ENCODE data around the gene MMP23B.
A peak's percentile ranks its signal among the peaks of the same experiment; 100 is the strongest.
"Not testable (repeated sequence)": the region's sequence is repeated elsewhere in the genome, so short reads cannot be mapped to it uniquely, and the experiment has no call there.

MMP23B gene

DNA sequence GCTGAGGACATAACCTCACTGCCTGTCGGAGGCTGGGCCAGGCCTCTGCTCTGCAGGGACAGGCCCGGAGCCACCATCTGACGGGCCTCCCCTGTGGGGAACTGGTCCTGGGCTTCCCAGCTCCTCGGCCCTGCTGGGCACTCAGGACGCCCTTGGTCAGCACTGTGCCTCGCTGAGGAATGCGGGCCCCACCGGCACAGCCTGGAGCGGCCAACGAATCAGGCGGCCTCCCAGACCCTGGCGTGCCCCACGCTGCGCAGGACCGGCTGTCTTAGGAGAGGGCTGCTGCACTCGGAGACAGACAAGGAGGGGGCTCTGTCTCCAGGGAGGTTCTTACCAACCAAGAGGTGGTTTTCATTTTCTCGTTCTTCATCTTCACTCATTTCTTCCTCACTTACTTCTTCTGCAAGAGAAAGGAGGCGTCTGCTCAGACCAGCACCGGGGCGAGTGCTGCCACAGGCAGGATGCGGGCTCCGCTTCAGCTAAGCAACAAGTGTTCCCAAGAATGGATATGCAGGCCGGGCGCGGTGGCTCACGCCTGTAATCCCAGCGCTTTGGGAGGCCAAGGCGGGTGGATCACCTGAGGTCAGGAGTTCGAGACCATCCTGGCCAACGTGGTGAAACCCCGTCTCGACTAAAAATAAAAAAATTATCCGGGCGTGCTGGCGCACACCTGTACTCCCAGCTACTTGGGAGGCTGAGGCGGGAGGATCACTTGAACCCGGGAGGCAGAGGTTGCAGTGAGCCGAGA is 8.9 kb downstream of the MMP23B start:
- not testable (repeated sequence) for H3K9me3 Mint-ChIP-seq; H3K4me1 Mint-ChIP-seq (ENCODE audit: low read depth); DNase-seq (ENCODE audit: low spot score); H3K36me3 Mint-ChIP-seq (ENCODE audit: low read depth); H3K27me3 Mint-ChIP-seq (ENCODE audit: low read depth); H3K4me3 Mint-ChIP-seq; H3K27ac Mint-ChIP-seq

DNA sequence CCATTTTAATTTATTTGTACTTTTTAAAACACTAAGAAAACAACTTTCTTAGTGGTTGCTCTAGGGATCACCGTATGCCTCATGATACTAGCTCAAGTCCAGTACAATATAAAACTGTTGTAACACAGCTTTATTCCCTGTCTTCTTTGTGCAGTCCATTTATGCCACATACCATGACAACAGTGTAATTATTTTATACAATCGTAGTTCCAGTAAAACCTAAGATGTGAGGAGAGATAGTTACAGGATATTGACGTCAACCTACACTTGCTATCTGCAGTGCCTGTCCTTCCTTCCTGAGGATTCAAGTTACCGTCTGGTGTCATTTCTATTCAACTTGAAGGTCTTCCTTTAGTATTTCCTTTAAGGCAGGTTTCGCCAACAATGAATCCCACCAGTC is 14.4 kb downstream of the MMP23B start:
- not testable (repeated sequence) for H3K27me3 Mint-ChIP-seq (ENCODE audit: low read depth)

DNA sequence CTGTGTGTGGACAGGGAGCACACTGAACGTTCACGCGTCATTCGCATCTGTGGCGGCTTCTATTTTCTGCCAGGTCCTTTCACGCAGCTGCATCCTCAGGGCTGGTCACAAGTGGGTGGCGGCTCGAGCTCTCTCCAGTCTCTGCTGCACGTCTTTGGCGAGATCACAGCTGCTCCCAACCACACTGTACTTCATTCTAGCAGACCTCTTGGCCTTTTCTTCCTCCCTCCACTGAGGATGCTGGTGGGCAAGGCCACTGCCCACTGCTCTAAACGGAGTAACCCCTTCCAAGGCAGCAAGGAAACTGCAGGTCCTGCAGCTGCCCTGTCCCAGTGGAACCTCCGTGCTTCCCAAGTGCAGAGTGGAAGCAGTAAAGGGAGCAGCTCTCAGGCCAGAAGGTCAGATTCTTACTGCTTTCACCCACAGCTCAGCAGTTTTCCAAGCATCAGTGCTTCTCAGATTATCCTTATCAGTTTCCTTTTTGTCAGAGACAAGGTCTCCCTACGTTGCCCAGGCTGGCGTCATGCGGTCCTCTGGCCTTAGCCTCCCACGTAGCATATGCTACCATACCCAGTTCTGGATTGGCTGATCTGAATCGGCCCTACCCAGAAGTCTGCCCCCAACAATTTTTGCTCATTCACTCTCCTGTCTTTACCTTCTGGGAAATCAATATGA is 15.7 kb downstream of the MMP23B start:
- H3K9me3 Mint-ChIP-seq; H3K4me3 Mint-ChIP-seq; H3K4me1 Mint-ChIP-seq (ENCODE audit: low read depth); DNase-seq (ENCODE audit: low spot score); H3K27ac Mint-ChIP-seq; H3K27me3 Mint-ChIP-seq (ENCODE audit: low read depth): not testable (repeated sequence)
- H3K36me3 Mint-ChIP-seq (ENCODE audit: low read depth) = peaks cover 52% of the 10 kb centered on the region

More for the DNA sequence above, 14.4 kb downstream of the MMP23B start:
- H3K36me3 Mint-ChIP-seq (ENCODE audit: low read depth) = peaks cover 39% of the 10 kb centered on the region
- not testable (repeated sequence) for H3K27ac Mint-ChIP-seq; DNase-seq (ENCODE audit: low spot score); H3K4me3 Mint-ChIP-seq; H3K4me1 Mint-ChIP-seq (ENCODE audit: low read depth); H3K9me3 Mint-ChIP-seq

DNA sequence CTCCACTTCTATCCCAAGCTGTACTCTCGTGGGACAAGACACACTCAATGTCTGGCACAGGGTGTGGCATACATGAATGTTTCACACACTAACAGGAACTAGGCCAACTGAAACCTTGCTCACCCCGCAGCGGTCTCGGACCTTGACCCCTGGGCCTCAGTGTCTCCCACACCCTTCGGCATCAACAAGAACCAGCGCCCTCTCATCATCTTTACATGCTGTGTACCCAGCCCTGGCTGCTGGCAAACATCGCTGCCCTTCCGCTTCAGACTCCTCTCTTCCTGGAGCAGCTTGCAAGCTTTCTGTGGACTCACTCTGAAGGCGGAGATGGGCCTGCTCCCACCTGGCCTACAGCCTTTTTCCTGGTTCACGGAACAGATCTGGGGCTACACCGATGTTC is 16.3 kb downstream of the MMP23B start:
- peaks cover 54% of the 10 kb centered on the region for H3K36me3 Mint-ChIP-seq (ENCODE audit: low read depth)
- not testable (repeated sequence) for H3K27ac Mint-ChIP-seq; H3K4me3 Mint-ChIP-seq; H3K4me1 Mint-ChIP-seq (ENCODE audit: low read depth); DNase-seq (ENCODE audit: low spot score); H3K27me3 Mint-ChIP-seq (ENCODE audit: low read depth); H3K9me3 Mint-ChIP-seq

DNA sequence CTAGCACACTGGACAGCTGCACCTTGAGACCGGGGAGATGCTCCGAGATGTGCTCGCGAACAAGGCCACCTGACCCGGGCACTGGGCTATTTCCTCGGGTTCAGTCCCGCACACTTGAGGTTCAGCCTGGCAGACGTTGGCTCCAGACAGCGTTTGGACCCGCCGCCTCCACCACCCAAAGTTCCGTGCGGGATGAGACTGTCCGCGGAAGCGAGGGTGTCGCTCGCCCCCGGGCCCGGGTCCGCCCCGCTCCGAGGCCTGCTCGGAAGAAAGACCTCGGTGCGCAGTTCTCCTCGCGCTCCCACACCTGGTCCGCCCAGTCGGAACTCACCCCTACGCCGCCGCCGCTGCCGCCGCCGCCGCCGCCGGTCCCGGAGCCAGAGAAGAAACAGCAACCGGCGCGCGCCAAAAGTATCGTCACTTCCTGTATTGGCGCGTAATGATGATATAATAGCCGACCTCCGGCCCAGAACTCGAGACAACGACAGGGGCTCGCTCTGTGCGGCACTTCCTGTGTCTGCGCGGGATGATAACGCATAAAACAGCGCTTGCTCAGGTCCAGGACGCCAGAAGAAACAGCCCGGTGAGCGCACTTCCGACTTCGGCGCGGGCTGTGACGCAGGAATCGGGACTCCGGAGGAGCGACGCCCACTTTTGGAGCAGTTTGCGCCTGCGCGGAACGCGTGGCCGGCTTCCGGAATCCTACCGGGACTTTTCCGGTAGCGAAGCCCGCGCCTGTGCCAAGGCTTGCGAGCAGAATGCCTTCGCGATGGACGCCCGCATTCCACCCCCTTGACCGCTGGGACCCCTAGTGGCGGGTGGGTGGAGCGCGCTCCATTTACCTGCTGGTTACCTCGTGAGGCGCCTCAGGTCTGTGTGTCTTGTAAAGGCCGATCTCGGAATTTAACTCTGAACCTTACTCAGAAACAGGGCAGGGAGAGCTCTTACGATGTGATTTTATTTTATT is 26.9 kb downstream of the MMP23B start, which contains the start of gene CDK11B:
CDK11B (minus strand) TSS at position 422 of the 967 bp plus-strand sequence. CDS start 1,519 bp downstream, outside the sequence.
- H3K4me1 Mint-ChIP-seq (ENCODE audit: low read depth); H3K9me3 Mint-ChIP-seq; H3K27me3 Mint-ChIP-seq (ENCODE audit: low read depth): not testable (repeated sequence)
- Mint-ChIP-seq H3K4me3 (peak within 1 kb of the TSS; percentile 94), H3K36me3 (ENCODE audit: low read depth) (peaks cover 13% of the 10 kb centered on the region), H3K27ac (peak within 1 kb of the TSS; percentile 99)
- DNase-seq (ENCODE audit: low spot score) = peak; percentile 96

DNA sequence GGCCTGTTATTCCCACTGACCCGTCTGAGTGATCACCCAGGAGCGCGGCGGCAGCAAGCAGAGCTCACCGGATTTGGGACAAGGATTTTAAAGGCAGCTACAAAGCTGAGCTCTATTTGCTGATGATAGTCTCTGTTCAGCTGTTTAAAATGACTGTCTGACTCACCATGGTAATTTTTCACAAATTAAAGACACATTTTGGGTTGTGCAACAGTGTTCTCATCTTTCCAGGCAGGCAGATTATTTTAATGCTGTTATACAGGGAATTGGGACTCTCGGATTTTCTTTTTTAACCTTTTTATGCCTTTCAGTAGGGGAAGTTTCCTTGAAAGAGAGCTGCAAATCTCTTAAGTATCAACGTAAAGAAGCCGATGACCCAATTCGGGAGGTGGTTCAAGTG is 30.4 kb downstream of the MMP23B start:
- not testable (repeated sequence) for H3K27me3 Mint-ChIP-seq (ENCODE audit: low read depth); H3K4me3 Mint-ChIP-seq; H3K36me3 Mint-ChIP-seq (ENCODE audit: low read depth); H3K4me1 Mint-ChIP-seq (ENCODE audit: low read depth); H3K27ac Mint-ChIP-seq; DNase-seq (ENCODE audit: low spot score); H3K9me3 Mint-ChIP-seq

DNA sequence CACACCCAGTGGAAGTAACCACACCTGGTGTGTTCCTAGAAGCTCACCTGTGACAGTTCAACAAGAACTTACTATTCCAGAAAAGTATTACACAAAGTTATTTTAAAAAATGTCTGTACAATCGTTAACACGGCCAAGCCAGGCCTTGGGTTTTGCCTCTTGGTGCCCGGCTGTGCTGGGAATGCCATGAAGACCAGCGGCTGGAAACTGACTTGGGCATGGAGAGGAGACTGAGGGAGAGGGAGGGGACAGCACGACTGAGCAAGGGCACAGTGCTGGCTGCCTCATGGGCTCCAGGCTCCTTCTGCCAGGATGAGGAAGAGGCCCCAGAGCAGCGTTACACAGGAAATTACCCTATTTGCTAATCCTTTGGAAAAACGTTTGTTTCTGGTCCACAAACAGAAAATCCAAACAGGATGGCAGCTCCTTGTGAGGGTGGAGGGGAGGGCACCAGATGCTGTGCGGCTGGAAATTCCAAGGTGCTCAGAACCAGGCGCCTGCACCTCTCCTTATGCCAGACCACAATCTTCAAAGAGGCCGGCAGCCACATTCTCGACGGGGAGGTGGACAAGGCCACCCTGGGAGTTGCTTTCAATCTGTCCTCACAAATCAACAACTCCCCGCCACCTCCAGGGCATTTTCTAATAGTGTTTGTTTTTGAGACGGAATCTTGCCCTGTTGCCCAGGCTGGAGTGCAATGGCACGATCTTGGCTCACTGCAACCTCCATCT is 31.0 kb downstream of the MMP23B start:
- not testable (repeated sequence) for H3K4me1 Mint-ChIP-seq (ENCODE audit: low read depth); H3K27me3 Mint-ChIP-seq (ENCODE audit: low read depth); H3K9me3 Mint-ChIP-seq; DNase-seq (ENCODE audit: low spot score); H3K36me3 Mint-ChIP-seq (ENCODE audit: low read depth); H3K4me3 Mint-ChIP-seq; H3K27ac Mint-ChIP-seq

DNA sequence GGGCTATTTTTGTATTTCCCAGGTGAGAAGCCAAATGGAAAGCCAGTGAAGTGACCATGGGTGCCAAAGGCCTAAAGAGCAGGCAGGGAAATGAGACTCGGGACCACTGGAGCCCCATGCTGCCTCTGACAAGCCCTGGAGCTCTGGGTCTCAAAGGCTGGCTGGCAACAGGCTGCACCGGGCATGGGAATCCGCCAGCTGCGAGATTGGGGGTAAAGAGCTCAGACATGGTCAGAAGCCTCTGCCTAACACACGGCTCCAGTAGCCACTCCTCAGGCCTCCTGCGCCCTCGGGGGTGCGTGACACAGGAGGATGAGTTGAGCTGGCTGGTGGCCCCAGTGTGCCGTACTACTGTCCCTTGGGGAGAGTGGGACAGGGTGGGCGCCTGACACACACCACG is 32.3 kb downstream of the MMP23B start:
- DNase-seq (ENCODE audit: low spot score); H3K9me3 Mint-ChIP-seq; H3K36me3 Mint-ChIP-seq (ENCODE audit: low read depth); H3K4me3 Mint-ChIP-seq; H3K27me3 Mint-ChIP-seq (ENCODE audit: low read depth); H3K27ac Mint-ChIP-seq; H3K4me1 Mint-ChIP-seq (ENCODE audit: low read depth): not testable (repeated sequence)

DNA sequence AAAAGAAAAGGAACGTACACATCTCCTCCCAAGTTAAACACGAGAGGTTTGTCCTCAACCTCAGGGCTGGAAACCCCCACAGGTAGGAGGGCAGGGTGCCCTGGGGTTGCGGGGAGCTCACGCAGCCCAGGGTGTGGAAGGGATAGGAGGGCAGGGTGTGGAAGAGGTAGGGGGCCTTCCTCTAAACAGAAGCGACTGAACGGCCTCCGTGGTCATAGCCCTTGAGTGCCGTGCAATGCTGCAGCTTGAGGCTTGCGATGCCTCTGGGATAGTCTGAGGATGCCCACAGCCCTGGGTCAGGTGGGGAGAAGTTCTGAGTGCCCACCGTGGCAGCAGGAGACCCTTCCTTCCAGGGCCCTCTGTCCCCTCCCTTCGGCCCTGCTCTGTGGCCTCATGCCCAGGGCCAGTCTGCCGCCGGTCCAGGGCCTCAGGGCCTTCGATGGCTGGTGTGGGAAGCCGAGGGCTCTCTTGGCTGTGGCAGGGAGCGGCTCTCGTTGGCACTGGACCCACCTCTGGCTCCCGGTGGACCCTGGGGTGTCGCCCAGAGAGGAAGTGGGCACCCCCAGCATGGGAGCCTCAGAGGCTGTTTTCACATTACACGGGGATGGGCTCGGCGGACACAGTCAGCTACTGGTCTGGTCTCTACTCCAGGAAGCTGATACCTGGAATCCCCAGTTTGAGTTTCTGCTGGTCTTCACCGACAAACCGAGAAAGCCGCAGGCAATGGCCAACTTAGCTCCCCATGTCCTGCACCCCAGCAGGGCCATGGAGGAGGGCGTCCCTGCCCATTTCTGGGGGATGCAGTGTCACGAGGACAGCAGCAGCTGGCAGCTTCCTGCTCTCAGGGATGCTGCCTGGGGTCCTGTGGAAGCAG is 33.2 kb downstream of the MMP23B start:
- H3K27ac Mint-ChIP-seq = no peak overlapping the region
- no peak for DNase-seq (ENCODE audit: low spot score)
- H3K9me3 Mint-ChIP-seq = no peaks in the 10 kb centered on the region
- no peaks in the 10 kb centered on the region for H3K4me1 Mint-ChIP-seq (ENCODE audit: low read depth)
- peaks cover 12% of the 10 kb centered on the region for H3K36me3 Mint-ChIP-seq (ENCODE audit: low read depth)
- H3K27me3 Mint-ChIP-seq (ENCODE audit: low read depth) = no peaks in the 10 kb centered on the region
- no peak overlapping the region for H3K4me3 Mint-ChIP-seq

DNA sequence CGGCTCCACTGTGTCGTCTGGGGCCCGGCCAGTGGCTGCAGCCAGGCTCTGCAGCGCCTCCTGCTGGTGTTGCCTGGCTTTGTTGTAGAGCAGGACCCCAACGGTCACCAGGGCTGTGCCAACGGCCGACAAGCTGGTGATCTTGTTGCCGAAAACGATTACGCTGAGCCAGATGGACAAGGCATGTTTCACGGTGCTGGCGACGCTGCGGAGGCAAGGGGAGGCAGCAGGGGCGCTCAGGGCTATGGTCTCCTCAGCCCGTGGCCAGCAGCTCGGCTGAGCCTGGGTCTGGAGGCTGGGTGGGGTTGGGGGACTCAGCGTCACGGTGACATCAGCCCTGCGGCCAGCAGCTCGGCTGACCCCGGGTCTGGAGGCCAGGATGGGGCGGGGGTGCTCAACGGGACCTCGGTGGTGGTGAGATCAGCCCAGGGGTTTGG is 33.9 kb downstream of the MMP23B start:
- Mint-ChIP-seq H3K27ac (no peak overlapping the region), H3K9me3 (no peaks in the 10 kb centered on the region), H3K4me3 (no peak overlapping the region), H3K27me3 (ENCODE audit: low read depth) (no peaks in the 10 kb centered on the region), H3K36me3 (ENCODE audit: low read depth) (peaks cover 12% of the 10 kb centered on the region), H3K4me1 (ENCODE audit: low read depth) (no peaks in the 10 kb centered on the region)
- no peak for DNase-seq (ENCODE audit: low spot score)

DNA sequence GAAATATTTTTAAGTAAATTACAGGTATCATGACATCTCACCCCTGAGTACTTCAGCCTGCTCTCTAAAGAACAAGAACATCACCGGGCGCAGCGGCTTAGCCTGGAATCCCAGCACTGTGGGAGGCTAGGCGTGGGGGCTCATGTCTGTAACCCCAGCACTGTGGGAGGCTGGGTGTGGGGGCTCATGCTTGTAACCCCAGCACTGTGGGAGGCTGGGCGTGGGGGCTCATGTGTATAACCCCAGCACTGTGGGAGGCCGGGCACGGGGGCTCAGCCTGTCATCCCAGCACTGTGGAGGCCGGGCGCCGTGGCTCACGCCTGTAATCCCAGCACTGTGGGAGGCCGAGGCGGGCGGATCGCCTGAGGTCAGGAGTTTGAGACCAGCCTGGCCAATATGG is 34.6 kb downstream of the MMP23B start:
- no peak for DNase-seq (ENCODE audit: low spot score)
- Mint-ChIP-seq H3K4me3 (no peak overlapping the region), H3K9me3 (no peaks in the 10 kb centered on the region), H3K27ac (no peak overlapping the region), H3K36me3 (ENCODE audit: low read depth) (peaks cover 12% of the 10 kb centered on the region), H3K4me1 (ENCODE audit: low read depth) (no peaks in the 10 kb centered on the region), H3K27me3 (ENCODE audit: low read depth) (no peaks in the 10 kb centered on the region)

DNA sequence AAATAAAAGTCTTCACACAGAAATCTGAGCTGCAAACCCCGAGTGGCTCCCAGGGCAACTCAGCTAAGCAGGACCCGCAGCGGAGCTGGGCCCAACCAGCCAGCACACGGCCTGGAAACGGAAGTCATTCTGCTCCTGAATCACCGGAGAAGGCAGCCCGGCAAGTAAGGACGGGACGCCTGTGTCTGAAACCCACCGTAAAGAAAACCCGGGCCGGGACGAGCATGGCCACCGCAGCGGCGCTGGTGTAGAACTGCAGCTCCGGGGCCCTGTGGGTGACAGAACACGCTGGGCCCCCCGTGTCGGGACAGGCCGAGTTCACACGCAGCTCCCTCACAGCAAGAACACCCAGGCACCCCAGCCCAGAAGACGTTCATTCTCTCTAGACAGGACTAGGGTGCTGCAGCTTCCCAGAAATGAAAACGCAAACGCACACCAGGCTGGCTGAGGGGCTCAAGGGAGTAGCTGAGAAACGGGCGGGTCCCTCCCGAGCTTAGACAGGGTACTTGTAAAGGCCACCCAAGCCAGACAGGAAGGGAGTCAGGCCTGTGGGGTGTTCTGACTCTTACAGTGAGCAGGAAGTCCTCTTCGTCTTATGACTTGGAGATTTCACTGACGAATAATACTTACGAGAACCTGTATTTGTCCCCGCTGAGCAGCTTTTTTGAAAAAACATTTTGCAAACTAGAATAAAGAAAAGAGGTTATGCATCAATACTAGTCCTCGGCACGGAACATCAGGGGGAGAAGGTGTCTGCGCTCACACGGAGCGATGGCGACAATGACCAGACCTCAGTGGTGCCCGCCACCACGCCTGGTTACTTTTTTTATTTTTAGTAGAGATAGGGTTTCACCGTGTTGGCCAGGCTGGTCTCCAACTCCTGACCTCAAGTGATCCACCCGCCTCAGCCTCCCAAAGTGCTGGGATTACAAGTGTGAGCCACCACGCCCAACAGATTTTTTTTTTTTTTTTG is 37.8 kb downstream of the MMP23B start:
- Mint-ChIP-seq H3K36me3 (ENCODE audit: low read depth) (peaks cover 15% of the 10 kb centered on the region), H3K9me3 (no peaks in the 10 kb centered on the region), H3K27ac (no peak overlapping the region)

More for the DNA sequence above, 37.8 kb downstream of the MMP23B start:
- no peak for DNase-seq (ENCODE audit: low spot score)
- no peaks in the 10 kb centered on the region for H3K27me3 Mint-ChIP-seq (ENCODE audit: low read depth)
- no peak overlapping the region for H3K4me3 Mint-ChIP-seq
- H3K4me1 Mint-ChIP-seq (ENCODE audit: low read depth) = no peaks in the 10 kb centered on the region

Measured in T-helper 2 cell treated with Interferon-gamma antibody and Interleukin-4, amounts not matched to agents 5 μg/mL and 100 μg/mL, for 36 hours (primary cell).